ENCODE results near the gene MYCBP2.
"Not testable (repeated sequence)": the region's sequence is repeated elsewhere in the genome, so short reads cannot be mapped to it uniquely, and the experiment has no call there.

Gene MYCBP2

GRCh38 chr13:77358001-77358400 lies 31.1 kb upstream of the MYCBP2 start:
- no peaks in the 10 kb centered on the region for H3K27me3 ChIP-seq (ENCODE audit: control insufficient read depth in 1 of 2, insufficient read depth in 2 of 2, low read length in 2 of 2)
- H3K9me3 ChIP-seq (ENCODE audit: control insufficient read depth in 1 of 2, low read length in 2 of 2), result no peaks in the 10 kb centered on the region
- no peak overlapping the region for H3K27ac ChIP-seq (ENCODE audit: low read depth, low read length)
- H3K4me1 ChIP-seq (ENCODE audit: control insufficient read depth in 1 of 2, insufficient read depth in 2 of 2, low read length in 2 of 2), result peaks cover 0 to 3% of the 10 kb centered on the region in 2 donors
- no peaks in the 10 kb centered on the region for H3K36me3 ChIP-seq (ENCODE audit: control insufficient read depth in 1 of 2, insufficient read depth in 2 of 2, low read length in 2 of 2)
- no peak overlapping the region for H3K4me3 ChIP-seq (ENCODE audit: low read depth in 1 of 2, low read length in 2 of 2)
- H3K9ac ChIP-seq (ENCODE audit: low read depth in 1 of 2, low read length in 2 of 2), result no peak overlapping the region

- Histone ChIP-seq H3K9me3 (ENCODE audit: control insufficient read depth in 1 of 2, low read length in 2 of 2) (no peaks in the 10 kb centered on the region), H3K36me3 (ENCODE audit: control insufficient read depth in 1 of 2, insufficient read depth in 2 of 2, low read length in 2 of 2) (no peaks in the 10 kb centered on the region), H3K9ac (ENCODE audit: low read depth in 1 of 2, low read length in 2 of 2) (no peak overlapping the region), H3K27me3 (ENCODE audit: control insufficient read depth in 1 of 2, insufficient read depth in 2 of 2, low read length in 2 of 2) (no peaks in the 10 kb centered on the region), H3K4me3 (ENCODE audit: low read depth in 1 of 2, low read length in 2 of 2) (no peak overlapping the region), H3K27ac (ENCODE audit: low read depth, low read length) (no peak overlapping the region), H3K4me1 (ENCODE audit: control insufficient read depth in 1 of 2, insufficient read depth in 2 of 2, low read length in 2 of 2) (peaks cover 0 to 3% of the 10 kb centered on the region in 2 donors)
Measured at GRCh38 chr13:77356155-77356554, 29.3 kb upstream of the MYCBP2 start.

GRCh38 chr13:77353995-77354394 lies 27.1 kb upstream of the MYCBP2 start:
- no peak overlapping the region for H3K27ac ChIP-seq (ENCODE audit: low read depth, low read length)
- H3K27me3 ChIP-seq (ENCODE audit: control insufficient read depth in 1 of 2, insufficient read depth in 2 of 2, low read length in 2 of 2), result no peaks in the 10 kb centered on the region
- H3K9me3 ChIP-seq (ENCODE audit: control insufficient read depth in 1 of 2, low read length in 2 of 2), result no peaks in the 10 kb centered on the region
- H3K36me3 ChIP-seq (ENCODE audit: control insufficient read depth in 1 of 2, insufficient read depth in 2 of 2, low read length in 2 of 2), result no peaks in the 10 kb centered on the region
- H3K4me1 ChIP-seq (ENCODE audit: control insufficient read depth in 1 of 2, insufficient read depth in 2 of 2, low read length in 2 of 2), result peaks cover 0 to 3% of the 10 kb centered on the region in 2 donors
- no peak overlapping the region for H3K4me3 ChIP-seq (ENCODE audit: low read depth in 1 of 2, low read length in 2 of 2)
- H3K9ac ChIP-seq (ENCODE audit: low read depth in 1 of 2, low read length in 2 of 2), result no peak overlapping the region

GRCh38 chr13:77351315-77351714 lies 24.4 kb upstream of the MYCBP2 start:
- no peak overlapping the region for H3K4me3 ChIP-seq (ENCODE audit: low read depth in 1 of 2, low read length in 2 of 2)
- no peak overlapping the region for H3K9ac ChIP-seq (ENCODE audit: low read depth in 1 of 2, low read length in 2 of 2)
- H3K27me3 ChIP-seq (ENCODE audit: control insufficient read depth in 1 of 2, insufficient read depth in 2 of 2, low read length in 2 of 2), result no peaks in the 10 kb centered on the region
- peaks cover 0 to 3% of the 10 kb centered on the region in 2 donors for H3K4me1 ChIP-seq (ENCODE audit: control insufficient read depth in 1 of 2, insufficient read depth in 2 of 2, low read length in 2 of 2)
- H3K9me3 ChIP-seq (ENCODE audit: control insufficient read depth in 1 of 2, low read length in 2 of 2), result no peaks in the 10 kb centered on the region
- no peaks in the 10 kb centered on the region for H3K36me3 ChIP-seq (ENCODE audit: control insufficient read depth in 1 of 2, insufficient read depth in 2 of 2, low read length in 2 of 2)
- H3K27ac ChIP-seq (ENCODE audit: low read depth, low read length), result no peak overlapping the region

- H3K4me1 ChIP-seq (ENCODE audit: control insufficient read depth in 1 of 2, insufficient read depth in 2 of 2, low read length in 2 of 2), result peaks cover 0 to 3% of the 10 kb centered on the region in 2 donors
- H3K27ac ChIP-seq (ENCODE audit: low read depth, low read length), result no peak overlapping the region
- H3K9me3 ChIP-seq (ENCODE audit: control insufficient read depth in 1 of 2, low read length in 2 of 2), result no peaks in the 10 kb centered on the region
- no peaks in the 10 kb centered on the region for H3K36me3 ChIP-seq (ENCODE audit: control insufficient read depth in 1 of 2, insufficient read depth in 2 of 2, low read length in 2 of 2)
- H3K27me3 ChIP-seq (ENCODE audit: control insufficient read depth in 1 of 2, insufficient read depth in 2 of 2, low read length in 2 of 2), result no peaks in the 10 kb centered on the region
- H3K4me3 ChIP-seq (ENCODE audit: low read depth in 1 of 2, low read length in 2 of 2), result no peak overlapping the region
- H3K9ac ChIP-seq (ENCODE audit: low read depth in 1 of 2, low read length in 2 of 2), result no peak overlapping the region
Measured at GRCh38 chr13:77350811-77351210, 23.9 kb upstream of the MYCBP2 start.

- H3K27ac ChIP-seq (ENCODE audit: low read depth, low read length), result no peak overlapping the region
- peaks cover 0 to 3% of the 10 kb centered on the region in 2 donors for H3K4me1 ChIP-seq (ENCODE audit: control insufficient read depth in 1 of 2, insufficient read depth in 2 of 2, low read length in 2 of 2)
- H3K9ac ChIP-seq (ENCODE audit: low read depth in 1 of 2, low read length in 2 of 2), result no peak overlapping the region
- no peaks in the 10 kb centered on the region for H3K36me3 ChIP-seq (ENCODE audit: control insufficient read depth in 1 of 2, insufficient read depth in 2 of 2, low read length in 2 of 2)
- no peaks in the 10 kb centered on the region for H3K9me3 ChIP-seq (ENCODE audit: control insufficient read depth in 1 of 2, low read length in 2 of 2)
- H3K27me3 ChIP-seq (ENCODE audit: control insufficient read depth in 1 of 2, insufficient read depth in 2 of 2, low read length in 2 of 2), result no peaks in the 10 kb centered on the region
- H3K4me3 ChIP-seq (ENCODE audit: low read depth in 1 of 2, low read length in 2 of 2), result no peak overlapping the region
Measured at GRCh38 chr13:77349365-77349764, 22.5 kb upstream of the MYCBP2 start.

- not testable (repeated sequence) for H3K4me1 ChIP-seq (ENCODE audit: control insufficient read depth in 1 of 2, insufficient read depth in 2 of 2, low read length in 2 of 2); H3K4me3 ChIP-seq (ENCODE audit: low read depth in 1 of 2, low read length in 2 of 2); H3K9ac ChIP-seq (ENCODE audit: low read depth in 1 of 2, low read length in 2 of 2); H3K27me3 ChIP-seq (ENCODE audit: control insufficient read depth in 1 of 2, insufficient read depth in 2 of 2, low read length in 2 of 2); H3K9me3 ChIP-seq (ENCODE audit: control insufficient read depth in 1 of 2, low read length in 2 of 2); H3K27ac ChIP-seq (ENCODE audit: low read depth, low read length); H3K36me3 ChIP-seq (ENCODE audit: control insufficient read depth in 1 of 2, insufficient read depth in 2 of 2, low read length in 2 of 2)
Measured at GRCh38 chr13:77347351-77347750, 20.5 kb upstream of the MYCBP2 start.

- H3K4me3 ChIP-seq (ENCODE audit: low read depth in 1 of 2, low read length in 2 of 2), result no peak overlapping the region
- no peak overlapping the region for H3K9ac ChIP-seq (ENCODE audit: low read depth in 1 of 2, low read length in 2 of 2)
- no peaks in the 10 kb centered on the region for H3K36me3 ChIP-seq (ENCODE audit: control insufficient read depth in 1 of 2, insufficient read depth in 2 of 2, low read length in 2 of 2)
- no peaks in the 10 kb centered on the region for H3K9me3 ChIP-seq (ENCODE audit: control insufficient read depth in 1 of 2, low read length in 2 of 2)
- H3K27me3 ChIP-seq (ENCODE audit: control insufficient read depth in 1 of 2, insufficient read depth in 2 of 2, low read length in 2 of 2), result no peaks in the 10 kb centered on the region
- H3K27ac ChIP-seq (ENCODE audit: low read depth, low read length), result no peak overlapping the region
- H3K4me1 ChIP-seq (ENCODE audit: control insufficient read depth in 1 of 2, insufficient read depth in 2 of 2, low read length in 2 of 2), result no peaks in the 10 kb centered on the region
Measured at GRCh38 chr13:77345150-77345780, 18.4 kb upstream of the MYCBP2 start.

GRCh38 chr13:77343841-77344240 lies 16.9 kb upstream of the MYCBP2 start:
- Histone ChIP-seq H3K4me1 (ENCODE audit: control insufficient read depth in 1 of 2, insufficient read depth in 2 of 2, low read length in 2 of 2) (no peaks in the 10 kb centered on the region), H3K4me3 (ENCODE audit: low read depth in 1 of 2, low read length in 2 of 2) (no peak overlapping the region), H3K9ac (ENCODE audit: low read depth in 1 of 2, low read length in 2 of 2) (no peak overlapping the region), H3K9me3 (ENCODE audit: control insufficient read depth in 1 of 2, low read length in 2 of 2) (no peaks in the 10 kb centered on the region), H3K27me3 (ENCODE audit: control insufficient read depth in 1 of 2, insufficient read depth in 2 of 2, low read length in 2 of 2) (no peaks in the 10 kb centered on the region), H3K36me3 (ENCODE audit: control insufficient read depth in 1 of 2, insufficient read depth in 2 of 2, low read length in 2 of 2) (no peaks in the 10 kb centered on the region), H3K27ac (ENCODE audit: low read depth, low read length) (no peak overlapping the region)

- no peak overlapping the region for H3K4me3 ChIP-seq (ENCODE audit: low read depth in 1 of 2, low read length in 2 of 2)
- H3K9ac ChIP-seq (ENCODE audit: low read depth in 1 of 2, low read length in 2 of 2), result no peak overlapping the region
- peaks cover 0 to 4% of the 10 kb centered on the region in 2 donors for H3K4me1 ChIP-seq (ENCODE audit: control insufficient read depth in 1 of 2, insufficient read depth in 2 of 2, low read length in 2 of 2)
- no peaks in the 10 kb centered on the region for H3K9me3 ChIP-seq (ENCODE audit: control insufficient read depth in 1 of 2, low read length in 2 of 2)
- no peaks in the 10 kb centered on the region for H3K36me3 ChIP-seq (ENCODE audit: control insufficient read depth in 1 of 2, insufficient read depth in 2 of 2, low read length in 2 of 2)
- H3K27ac ChIP-seq (ENCODE audit: low read depth, low read length), result no peak overlapping the region
- no peaks in the 10 kb centered on the region for H3K27me3 ChIP-seq (ENCODE audit: control insufficient read depth in 1 of 2, insufficient read depth in 2 of 2, low read length in 2 of 2)
Measured at GRCh38 chr13:77339408-77339807, 12.5 kb upstream of the MYCBP2 start.

- H3K9me3 ChIP-seq (ENCODE audit: control insufficient read depth in 1 of 2, low read length in 2 of 2), result no peaks in the 10 kb centered on the region
- H3K27me3 ChIP-seq (ENCODE audit: control insufficient read depth in 1 of 2, insufficient read depth in 2 of 2, low read length in 2 of 2), result no peaks in the 10 kb centered on the region
- no peak overlapping the region for H3K4me3 ChIP-seq (ENCODE audit: low read depth in 1 of 2, low read length in 2 of 2)
- H3K9ac ChIP-seq (ENCODE audit: low read depth in 1 of 2, low read length in 2 of 2), result no peak overlapping the region
- H3K4me1 ChIP-seq (ENCODE audit: control insufficient read depth in 1 of 2, insufficient read depth in 2 of 2, low read length in 2 of 2), result peaks cover 0 to 4% of the 10 kb centered on the region in 2 donors
- H3K36me3 ChIP-seq (ENCODE audit: control insufficient read depth in 1 of 2, insufficient read depth in 2 of 2, low read length in 2 of 2), result no peaks in the 10 kb centered on the region
- no peak overlapping the region for H3K27ac ChIP-seq (ENCODE audit: low read depth, low read length)
Measured at GRCh38 chr13:77338961-77339401, 12.1 kb upstream of the MYCBP2 start.
